Temporal lobe (tissue), 1 donor: ENCODE measurements around the gene ESPNL. TPM values are rescaled to one million over a fixed set of nuclear protein-coding genes. Genes with fewer than 3 reads are reported as not detected.

Experiments used
- total RNA-seq: library from RNA; depleted of rRNA; stranded (reverse); fragments of >200 nt; gene quantifications from one replicate; pipeline ENCODE4 v1.2.3, GENCODE V29; 2014

The ESPNL gene
- total RNA-seq, 1 donor from 2014 or later, result under 0.01 TPM

Other genes with a start within 250 kb of the ESPNL start
- 6.4 TPM for gene RAMP1, start 240.7 kb upstream of the ESPNL start, total RNA-seq
- gene UBE2F, start 133.3 kb upstream of the ESPNL start, total RNA-seq, result 23.6 TPM
- gene SCLY, start 39.3 kb upstream of the ESPNL start, total RNA-seq, result 7.6 TPM
- not detected for gene KLHL30, start 38.3 kb downstream of the ESPNL start, total RNA-seq
- gene ERFE, start 58.6 kb downstream of the ESPNL start, total RNA-seq, result 0.74 TPM
- 44.7 TPM for gene ILKAP, start 103.4 kb downstream of the ESPNL start, total RNA-seq
- gene HES6, start 139.7 kb downstream of the ESPNL start, total RNA-seq, result 87.8 TPM
- 5.9 TPM for gene PER2, start 188.3 kb downstream of the ESPNL start, total RNA-seq
- gene TRAF3IP1, start 220.2 kb downstream of the ESPNL start, total RNA-seq, result 8.1 TPM